Suprapubic skin (tissue), 4 donors: ENCODE results near the gene MRPL19.

Source experiments
- POLR2A ChIP-seq, 2 donors: fragments of 450-650 bp; IDR thresholded peaks; one replicate each; pipeline ENCODE4 v1.6.1; 2017; ENCODE audit warnings: antibody characterized with exemption in 2 of 2, mild to moderate bottlenecking in 2 of 2, moderate library complexity in 2 of 2
- POLR2AphosphoS5 ChIP-seq, 3 donors: sonication (generic); formaldehyde crosslinking; IDR thresholded peaks; one replicate each; pipeline ENCODE4 v1.6.1; 2017; ENCODE audit warnings: antibody characterized with exemption in 3 of 3

DNA sequence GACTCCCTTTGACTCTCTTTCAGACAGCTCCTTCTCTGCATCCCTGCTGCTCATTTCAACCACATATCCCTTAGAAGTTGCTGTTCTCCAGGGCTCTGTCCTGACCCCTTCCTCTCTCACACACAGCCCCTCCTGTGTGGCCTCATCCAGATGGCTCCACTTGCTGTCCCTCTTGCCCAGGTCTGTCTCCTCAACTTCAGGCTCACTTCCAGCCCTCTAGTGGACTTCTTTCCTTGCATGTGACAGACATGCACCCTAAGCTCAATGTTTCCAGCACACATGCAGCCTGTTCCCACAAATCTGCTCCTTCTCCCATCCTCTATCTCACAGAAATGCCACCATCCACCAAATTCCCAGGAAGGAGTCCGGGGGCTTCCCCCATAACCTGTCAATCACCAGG lies 9.0 kb upstream of the MRPL19 start:
- TF ChIP-seq POLR2A (IDR thresholded peaks at IDR 0.05) (no peak), POLR2AphosphoS5 (IDR thresholded peaks at IDR 0.05) (no peak)
